G401 (cell line): ENCODE results near the gene MPP2. TPM values are rescaled to one million over a fixed set of nuclear protein-coding genes. Genes with fewer than 3 reads are reported as not detected.
"Not testable (repeated sequence)": the region's sequence is repeated elsewhere in the genome, so short reads cannot be mapped to it uniquely, and the experiment has no call there.

Experiments
- DNase-seq: peaks from one replicate; pipeline ENCODE4 v3.0.0-alpha.2; 2015; ENCODE audit warnings: low spot score
- in situ Hi-C: cut with HindIII; loops from 2 replicates; pipeline ENCODE4 v1.10.0; 2016; ENCODE audit warnings: low sequenced_read_pairs, mixed read lengths
- total RNA-seq: library from RNA; depleted of rRNA; stranded (reverse); fragments of >200 nt; shearing (Covaris generic); gene quantifications from 2 replicates; pipeline ENCODE4 v1.2.3, GENCODE V29; 2014

MPP2 gene
- total RNA-seq, 1 experiment from 2014 or later: 82.5 TPM

DNA sequence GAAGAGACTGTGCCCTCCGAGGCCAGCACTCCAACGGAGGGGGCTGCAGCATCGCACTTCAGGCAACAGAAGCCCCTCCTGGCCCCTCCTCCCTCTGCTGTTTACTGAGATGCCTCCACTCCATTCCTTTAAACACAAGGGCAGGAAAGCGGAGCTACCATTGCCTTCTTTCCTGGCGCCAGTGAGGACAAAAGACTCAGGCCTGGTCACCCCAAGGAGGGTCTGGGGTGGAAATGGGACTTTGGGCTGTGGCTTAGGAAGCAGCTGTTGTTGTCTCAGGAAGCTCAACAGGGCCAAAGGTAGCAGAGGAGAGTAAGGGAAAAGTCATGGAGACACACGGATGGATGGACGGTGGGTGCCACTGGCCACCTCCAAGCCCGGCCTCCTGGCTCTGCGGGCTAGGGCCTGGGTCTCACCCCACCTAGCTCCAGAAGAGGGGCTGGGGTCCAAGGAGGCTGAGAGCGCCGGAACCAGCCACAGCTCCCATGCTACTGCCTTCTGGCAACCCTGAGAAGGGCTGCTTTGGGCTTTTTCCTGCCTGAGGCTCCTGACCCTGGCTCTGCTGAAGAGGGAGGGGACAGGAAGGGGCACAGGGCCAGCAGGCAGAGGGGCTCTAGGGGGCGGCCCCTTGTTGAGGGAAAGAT lies 49.3 kb downstream of the MPP2 start:
- in situ Hi-C loops: no loop called here
- no peak for DNase-seq

DNA sequence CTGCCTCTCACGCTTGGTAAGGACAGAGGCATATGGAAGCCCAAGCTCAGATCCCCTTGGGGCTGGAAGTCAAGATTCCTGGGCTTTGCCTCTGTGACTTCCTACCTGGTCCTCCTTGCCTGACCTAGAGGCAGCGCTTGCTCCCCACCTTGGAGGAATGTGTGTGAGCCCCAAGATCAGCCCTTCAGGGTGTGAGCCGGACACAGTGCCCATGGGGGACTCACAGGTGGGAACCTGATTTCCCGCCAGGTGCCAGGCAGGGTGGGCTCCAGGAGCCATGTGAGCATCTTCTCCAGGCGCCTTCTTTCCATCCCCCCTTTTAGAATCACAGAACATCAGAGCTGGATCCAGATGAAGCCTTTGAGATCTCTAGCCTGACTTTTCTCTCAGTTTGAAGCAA lies 50.2 kb downstream of the MPP2 start:
- in situ Hi-C loops: no loop called here
- DNase-seq: no peak

DNA sequence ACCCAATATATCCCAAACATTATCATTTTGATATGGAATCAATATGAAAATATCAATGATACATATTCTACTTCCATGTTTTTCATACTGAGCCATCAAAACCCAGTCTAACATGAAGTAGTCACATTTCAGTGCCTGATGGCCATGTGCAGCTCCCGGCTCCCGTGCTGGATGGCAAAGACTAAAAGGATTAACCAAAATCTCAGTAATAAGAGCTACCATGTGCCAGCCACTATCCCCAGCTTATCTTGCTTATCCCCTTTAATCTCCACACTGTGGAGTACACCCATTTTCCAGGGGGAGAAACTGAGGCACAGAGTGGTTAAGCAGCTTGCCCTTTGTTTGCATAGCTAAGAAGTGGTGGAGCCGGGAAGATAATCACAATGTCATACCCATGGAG lies 51.2 kb downstream of the MPP2 start:
- in situ Hi-C loops: no loop called here
- no peak for DNase-seq

DNA sequence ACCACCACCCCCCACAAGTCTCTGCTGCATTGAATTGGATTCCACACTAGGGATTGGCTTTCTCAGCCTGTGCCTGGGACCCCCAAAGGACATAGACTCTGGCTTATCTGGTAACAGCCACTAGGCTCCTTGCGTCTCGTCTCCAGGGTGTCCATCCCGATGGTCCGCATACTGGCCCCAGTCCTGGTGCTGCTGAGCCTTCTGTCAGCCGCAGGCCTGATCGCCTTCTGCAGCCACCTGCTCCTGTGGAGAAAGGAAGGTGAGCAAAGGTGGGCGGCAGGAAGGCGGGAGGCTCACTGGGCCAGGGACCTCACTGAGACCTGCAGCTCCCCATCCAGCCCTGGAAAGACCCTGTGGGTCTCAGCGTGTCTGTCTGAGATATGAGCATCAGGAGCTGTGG lies 52.3 kb downstream of the MPP2 start:
- peak; percentile 37 for DNase-seq
- in situ Hi-C loops: no loop called here

DNA sequence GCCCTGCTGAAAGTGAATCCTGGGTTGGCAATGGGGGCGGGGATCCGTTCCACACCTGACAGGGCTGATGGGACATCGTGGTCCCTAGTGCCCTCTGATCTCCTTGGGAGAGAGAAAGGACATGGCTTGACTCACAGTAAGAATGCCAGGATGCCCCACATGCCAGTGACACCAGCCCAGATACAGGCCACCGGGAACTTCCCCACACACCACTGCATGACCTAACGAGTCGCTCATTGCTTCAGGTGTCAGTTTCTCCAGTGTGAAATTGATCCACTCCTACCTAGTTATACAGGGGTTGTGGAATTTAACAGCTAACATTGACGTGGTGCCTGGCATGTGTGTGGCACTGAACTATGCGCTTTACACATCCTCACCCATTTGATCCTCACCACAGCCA lies 52.8 kb downstream of the MPP2 start:
- in situ Hi-C loops: no loop called here
- DNase-seq: no peak

DNA sequence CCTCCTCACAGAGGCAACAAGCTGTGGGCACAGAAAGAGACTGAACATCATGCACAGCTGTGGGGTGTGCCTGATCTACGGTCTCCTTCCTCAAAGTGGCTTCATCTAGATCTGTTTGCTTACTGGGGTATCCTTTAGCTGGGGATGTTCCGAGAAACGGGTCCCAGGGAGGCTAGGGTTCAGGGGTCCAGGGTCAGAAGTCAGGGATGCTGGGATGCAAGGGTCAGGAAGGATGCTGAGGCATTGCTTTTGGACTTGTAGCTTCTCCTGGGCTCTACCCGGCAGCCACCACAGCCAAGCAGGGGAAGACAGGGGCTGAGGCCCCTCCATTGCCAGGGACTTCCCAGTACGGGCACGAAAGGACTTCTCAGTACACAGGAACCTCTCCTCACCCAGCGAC lies 53.8 kb downstream of the MPP2 start:
- in situ Hi-C loops: no loop called here
- DNase-seq: no peak

DNA sequence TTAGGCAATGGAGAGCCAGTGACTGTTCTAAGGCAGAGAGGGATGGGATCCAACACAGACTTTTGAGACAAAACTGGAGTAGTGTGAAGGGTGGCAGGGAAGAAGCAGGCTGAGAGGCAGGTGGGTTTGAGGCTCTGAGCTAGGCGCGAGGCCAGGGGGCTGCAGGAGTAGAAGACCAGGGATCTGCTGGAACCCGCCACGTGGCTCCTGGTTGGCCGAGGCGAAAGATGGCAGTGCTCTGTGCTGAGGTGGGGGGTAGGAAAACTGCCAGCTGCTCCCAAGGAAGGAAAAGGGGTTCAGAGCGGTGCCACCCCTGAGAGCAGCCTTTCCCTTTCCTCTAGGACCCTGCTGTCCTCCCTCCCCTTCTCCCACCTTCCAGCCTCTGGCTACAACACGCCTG lies 54.8 kb downstream of the MPP2 start:
- no peak for DNase-seq
- in situ Hi-C loops: no loop called here

DNA sequence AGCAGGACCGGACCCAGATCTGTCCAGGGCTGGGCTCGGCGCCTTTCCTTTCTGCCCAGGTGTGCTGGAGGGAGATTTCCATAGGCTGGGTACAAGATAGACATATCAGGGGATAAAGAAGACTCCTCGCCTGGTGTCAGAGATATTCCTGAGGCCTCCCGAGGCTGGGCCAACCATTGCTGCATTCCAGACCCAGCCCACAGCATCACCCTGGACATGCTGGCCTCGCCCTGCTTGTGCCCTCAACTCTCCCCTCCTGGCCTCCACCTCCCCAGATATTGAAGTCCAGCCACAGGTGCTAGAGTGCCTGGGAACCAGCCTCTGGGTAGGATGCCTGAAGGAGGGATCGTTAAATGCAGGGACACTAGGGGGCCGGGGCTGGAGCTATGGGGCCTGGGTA lies 58.2 kb downstream of the MPP2 start:
- DNase-seq: no peak
- in situ Hi-C loops: loop anchor here (10.0 kb wide), 1 partner anchor 144 kb away; no protein-coding TSS in a partner anchor

DNA sequence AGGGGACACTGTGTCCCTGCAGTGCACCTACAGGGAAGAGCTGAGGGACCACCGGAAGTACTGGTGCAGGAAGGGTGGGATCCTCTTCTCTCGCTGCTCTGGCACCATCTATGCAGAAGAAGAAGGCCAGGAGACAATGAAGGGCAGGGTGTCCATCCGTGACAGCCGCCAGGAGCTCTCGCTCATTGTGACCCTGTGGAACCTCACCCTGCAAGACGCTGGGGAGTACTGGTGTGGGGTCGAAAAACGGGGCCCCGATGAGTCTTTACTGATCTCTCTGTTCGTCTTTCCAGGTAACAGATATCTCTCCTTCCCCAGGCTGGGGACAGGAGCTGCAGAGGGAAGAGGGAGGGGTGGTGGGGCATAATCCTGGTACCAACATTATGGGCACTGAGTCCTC lies 58.7 kb downstream of the MPP2 start:
- in situ Hi-C loops: loop anchor here (10.0 kb wide), 1 partner anchor 144 kb away; no protein-coding TSS in a partner anchor
- no peak for DNase-seq

DNA sequence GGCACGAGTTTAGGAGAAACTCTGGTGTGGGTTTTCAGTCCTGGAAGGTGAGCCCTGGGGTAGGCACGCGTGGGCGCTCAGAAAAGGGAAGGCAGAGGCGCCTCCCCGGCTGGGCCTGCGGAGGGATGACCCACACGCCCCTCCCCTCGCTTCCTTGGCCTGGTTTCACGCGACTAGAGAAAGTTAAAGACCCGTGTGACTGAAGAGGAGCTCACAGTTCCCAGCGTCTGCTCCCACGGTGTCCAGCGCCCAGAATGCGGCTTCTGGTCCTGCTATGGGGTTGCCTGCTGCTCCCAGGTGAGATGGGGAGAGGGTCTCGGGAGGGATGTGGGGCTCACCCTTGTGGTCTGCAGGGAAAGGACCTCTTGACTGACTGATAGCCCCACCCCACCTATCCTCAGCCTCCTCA lies 60.4 kb downstream of the MPP2 start, which contains the start of gene CD300LG:
Gene CD300LG, plus strand, starts transcription at position 214 of the 409 bp plus-strand sequence. Its CDS starts 41 bp downstream, at position 255.
- in situ Hi-C loops: loop anchor here (10.0 kb wide), 1 partner anchor 142 kb away; no protein-coding TSS in a partner anchor
- DNase-seq: no peak

DNA sequence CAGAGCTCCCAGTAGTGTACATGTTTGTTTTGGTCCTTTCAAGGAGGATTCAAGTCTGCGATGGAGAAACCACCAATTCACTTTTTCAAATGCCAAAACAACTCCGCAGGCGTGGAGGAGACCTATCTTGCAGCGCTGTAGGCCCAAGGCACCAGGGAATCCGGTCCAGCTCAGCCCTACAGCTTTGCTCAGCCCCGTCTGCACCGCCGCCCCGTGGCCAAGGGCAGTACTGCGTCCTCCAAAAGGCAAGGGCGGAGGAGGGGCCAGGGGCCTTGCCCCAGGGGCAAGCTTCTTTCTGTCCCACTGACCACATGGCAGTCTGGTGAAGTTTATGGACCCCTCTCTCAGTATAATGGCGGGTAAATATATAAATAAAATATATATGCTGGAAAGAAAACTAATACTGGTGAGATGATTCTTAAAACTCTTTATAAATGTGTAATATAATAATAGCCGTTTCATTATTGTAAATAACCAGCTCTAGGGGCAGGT lies 61.1 kb downstream of the MPP2 start:
- peak; percentile 85 for DNase-seq
- in situ Hi-C loops: loop anchor here (10.0 kb wide), 1 partner anchor 141 kb away; no protein-coding TSS in a partner anchor

DNA sequence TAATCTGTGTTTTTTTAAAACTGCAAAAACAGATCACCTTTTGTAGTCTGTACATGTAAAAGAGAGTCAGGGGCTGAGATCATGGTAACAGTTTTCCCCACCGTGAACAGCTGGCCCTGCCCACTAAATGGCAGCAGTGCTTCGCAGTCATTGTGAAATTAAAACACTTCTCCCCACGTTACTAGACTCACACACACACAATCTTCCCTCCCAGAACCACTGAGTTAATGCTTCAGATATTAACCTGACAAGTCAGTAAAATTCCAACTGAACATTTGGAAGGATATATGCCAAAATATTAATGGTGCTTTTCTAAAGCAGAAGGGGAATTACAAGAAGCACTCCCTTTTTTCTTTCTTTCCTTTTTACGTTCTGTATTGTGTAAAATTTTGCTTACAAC lies 61.6 kb downstream of the MPP2 start:
- DNase-seq: no peak
- in situ Hi-C loops: loop anchor here (10.0 kb wide), 1 partner anchor 141 kb away; no protein-coding TSS in a partner anchor

DNA sequence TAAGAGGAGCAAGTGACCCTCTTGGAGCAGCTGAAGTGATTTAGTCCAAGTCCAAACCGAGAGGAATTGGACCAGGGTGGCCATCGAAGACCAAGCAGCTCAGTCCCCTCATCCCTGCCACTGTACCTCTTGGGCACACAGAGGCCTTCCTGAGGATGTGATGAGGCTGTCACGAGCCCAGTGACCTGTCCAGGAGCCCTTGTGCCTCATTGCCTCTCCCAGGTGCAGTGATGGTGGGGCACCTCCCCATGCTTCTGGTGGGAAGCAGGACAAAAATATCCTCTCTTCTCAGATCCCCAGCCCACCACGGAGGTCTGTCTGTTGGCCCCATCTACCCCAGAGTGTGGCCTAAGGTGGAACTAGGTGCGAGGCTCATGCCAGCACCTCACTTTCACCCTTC lies 63.1 kb downstream of the MPP2 start:
- in situ Hi-C loops: loop anchor here (10.0 kb wide), 1 partner anchor 139 kb away; no protein-coding TSS in a partner anchor
- no peak for DNase-seq

DNA sequence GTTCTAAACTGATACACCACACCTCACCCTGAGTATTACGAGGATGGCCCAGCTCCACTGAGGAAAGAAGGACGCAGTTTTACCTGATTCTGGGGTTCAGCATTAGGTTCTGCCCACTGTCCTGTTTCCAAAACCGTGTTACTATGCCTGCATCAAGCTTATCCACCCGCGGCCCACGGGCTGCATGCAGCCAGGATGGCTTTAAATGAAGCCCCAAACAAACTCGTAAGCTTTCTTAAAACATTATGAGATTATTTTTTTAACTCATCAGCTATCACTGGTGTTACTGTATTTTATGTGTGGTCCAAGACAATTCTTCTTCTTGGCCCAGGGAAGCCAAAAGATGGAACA lies 64.4 kb downstream of the MPP2 start:
- in situ Hi-C loops: loop anchor here (10.0 kb wide), 1 partner anchor 138 kb away; no protein-coding TSS in a partner anchor
- no peak for DNase-seq

DNA sequence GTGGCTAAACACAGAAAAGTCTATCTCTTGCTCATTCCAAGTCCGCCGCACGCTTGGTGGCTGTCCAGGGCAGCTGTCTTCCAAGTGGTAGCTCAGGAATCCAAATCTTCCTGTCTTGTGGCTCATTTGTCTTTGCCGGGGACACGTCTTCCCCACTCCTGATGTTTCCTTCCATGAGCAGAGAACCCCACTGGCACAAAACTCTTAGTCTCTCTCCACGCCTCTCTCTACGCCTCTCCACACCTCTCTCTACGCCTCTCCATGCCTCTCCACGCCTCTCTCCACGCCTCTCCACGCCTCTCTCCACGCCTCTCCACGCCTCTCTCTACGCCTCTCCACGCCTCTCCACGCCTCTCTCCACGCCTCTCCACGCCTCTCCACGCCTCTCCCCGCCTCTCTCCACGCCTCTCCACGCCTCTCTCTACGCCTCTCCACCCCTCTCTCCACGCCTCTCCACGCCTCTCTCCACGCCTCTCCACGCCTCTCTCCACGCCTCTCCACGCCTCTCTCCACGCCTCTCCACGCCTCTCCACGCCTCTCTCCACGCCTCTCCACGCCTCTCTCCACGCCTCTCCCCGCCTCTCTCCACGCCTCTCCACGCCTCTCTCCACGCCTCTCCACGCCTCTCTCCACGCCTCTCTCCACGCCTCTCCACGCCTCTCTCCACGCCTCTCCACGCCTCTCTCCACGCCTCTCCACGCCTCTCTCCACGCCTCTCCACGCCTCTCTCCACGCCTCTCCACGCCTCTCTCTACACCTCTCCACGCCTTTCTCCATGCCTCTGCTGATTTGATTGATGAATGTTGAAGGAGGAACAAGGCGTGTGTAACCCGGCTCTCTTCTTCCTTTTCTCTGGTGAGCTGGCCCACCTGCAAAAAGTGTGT lies 65.0 kb downstream of the MPP2 start:
- in situ Hi-C loops: loop anchor here (10.0 kb wide), 1 partner anchor 138 kb away; no protein-coding TSS in a partner anchor
- DNase-seq: not testable (repeated sequence)

DNA sequence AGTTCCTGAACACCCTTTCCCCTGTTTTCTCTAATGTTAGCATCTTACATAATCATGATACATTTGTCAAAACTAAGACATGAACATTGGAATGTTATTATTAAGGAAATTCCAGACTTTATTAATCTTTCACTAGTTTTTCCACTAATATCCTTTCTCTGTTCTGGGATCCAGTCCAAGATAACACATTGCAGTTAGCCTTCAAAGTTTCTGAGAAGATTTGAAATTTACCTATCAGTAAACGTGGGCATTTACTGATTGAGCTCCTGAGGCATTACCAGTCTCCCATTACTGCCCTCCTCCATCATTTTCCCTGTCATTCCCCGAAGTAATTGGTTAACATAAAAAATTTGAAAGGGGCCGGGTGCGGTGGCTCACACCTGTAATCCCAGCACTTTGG lies 66.1 kb downstream of the MPP2 start:
- in situ Hi-C loops: loop anchor here (10.0 kb wide), 1 partner anchor 136 kb away; no protein-coding TSS in a partner anchor

DNA sequence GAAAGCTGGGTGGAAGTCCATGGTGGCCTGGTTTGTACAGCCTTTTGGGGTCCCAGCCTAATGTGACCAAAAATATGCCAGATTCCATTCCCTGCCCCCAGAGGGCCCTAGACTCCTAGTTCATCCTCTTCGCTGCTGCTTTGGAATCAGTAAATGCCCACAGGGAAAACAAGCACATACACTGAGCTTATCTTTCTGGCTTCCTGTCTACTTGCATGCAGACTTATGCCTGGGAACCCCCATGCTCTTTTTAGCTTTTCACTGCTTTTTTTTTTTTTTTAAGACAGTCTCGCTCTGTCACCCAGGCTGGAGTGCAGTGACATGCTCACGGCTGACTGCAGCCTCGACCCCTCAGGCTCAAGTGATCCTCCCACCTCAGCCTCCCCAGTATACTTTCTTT lies 66.5 kb downstream of the MPP2 start:
- in situ Hi-C loops: loop anchor here (10.0 kb wide), 1 partner anchor 136 kb away; no protein-coding TSS in a partner anchor
- peak; percentile 39 for DNase-seq

More for the DNA sequence above, 66.1 kb downstream of the MPP2 start:
- no peak for DNase-seq

DNA sequence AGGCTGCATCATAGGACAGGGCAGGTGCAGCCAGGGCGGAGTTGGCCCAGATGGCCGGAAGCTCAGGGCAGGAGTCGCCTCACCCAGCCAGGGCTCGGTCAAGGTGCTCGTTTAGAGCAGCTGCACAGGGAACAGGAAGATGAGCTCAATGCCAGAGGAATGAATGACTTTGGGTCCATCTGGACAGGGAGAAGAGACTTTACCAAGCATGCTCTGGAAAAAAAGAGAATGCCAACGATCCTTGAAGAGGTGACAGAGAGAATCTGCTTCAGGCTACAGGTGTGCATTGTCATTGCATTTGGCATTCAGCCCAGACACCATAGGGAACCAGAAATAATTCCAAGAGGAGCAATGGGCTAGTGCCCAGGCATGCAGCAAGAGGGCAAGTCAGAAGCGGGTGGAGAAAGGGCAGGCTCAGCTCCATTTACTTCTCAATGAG lies 67.6 kb downstream of the MPP2 start:
- in situ Hi-C loops: loop anchor here (10.0 kb wide), 1 partner anchor 135 kb away; no protein-coding TSS in a partner anchor
- peak; percentile 99 for DNase-seq

DNA sequence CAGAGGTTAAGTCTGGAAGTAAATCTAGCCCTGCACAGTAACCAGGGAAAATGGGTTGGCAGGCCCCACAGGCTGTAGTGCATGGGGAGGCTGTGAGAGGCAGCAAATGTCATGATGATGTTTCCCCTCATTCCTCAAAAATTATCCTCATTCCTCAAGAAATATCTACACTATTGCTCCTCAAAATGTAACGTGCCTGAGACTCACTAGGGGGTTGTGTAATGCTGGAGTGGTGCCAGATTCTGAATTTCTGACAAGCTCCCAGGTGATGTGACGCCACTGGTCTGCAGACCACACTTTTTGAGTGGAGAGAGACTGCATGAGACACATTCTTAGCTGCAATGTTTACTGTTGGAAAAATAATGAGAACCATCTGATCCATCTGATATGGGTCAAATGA lies 73.2 kb downstream of the MPP2 start:
- in situ Hi-C loops: no loop called here
- peak; percentile 46 for DNase-seq
